Measurements from ENCODE around the gene ABCC9. TPM values are rescaled to one million over a fixed set of nuclear protein-coding genes. Genes with fewer than 3 reads are reported as not detected.

The ABCC9 gene
- total RNA-seq, 1 donor from 2014 or later = 0.17 TPM

DNA sequence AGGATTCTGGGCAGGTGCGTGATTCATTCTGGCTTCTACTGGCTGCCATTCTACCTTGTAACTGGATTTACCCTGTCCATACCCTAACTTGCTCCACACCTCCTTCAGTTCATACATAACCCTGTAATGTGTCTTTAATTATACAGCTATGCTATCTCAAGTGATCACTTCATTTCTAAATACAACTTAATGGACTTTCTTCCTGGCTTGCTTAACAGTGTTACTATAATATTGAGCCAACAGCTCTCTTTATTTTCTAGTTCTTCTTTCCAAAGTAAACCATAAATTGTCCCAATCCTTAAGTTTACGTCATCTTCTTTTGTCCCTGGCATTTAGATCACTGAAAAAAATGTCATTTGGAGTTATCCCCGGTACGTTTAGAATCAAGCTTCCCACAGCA is 90.8 kb downstream of the ABCC9 start:
- Histone ChIP-seq H3K36me3 (ENCODE audit: control insufficient read depth, insufficient read depth, low read length) (no peaks in the 10 kb centered on the region), H3K4me3 (ENCODE audit: low read depth, low read length) (no peak overlapping the region), H3K27me3 (ENCODE audit: control insufficient read depth, insufficient read depth, low read length) (no peaks in the 10 kb centered on the region)
- TF ChIP-seq, protein P1, sequence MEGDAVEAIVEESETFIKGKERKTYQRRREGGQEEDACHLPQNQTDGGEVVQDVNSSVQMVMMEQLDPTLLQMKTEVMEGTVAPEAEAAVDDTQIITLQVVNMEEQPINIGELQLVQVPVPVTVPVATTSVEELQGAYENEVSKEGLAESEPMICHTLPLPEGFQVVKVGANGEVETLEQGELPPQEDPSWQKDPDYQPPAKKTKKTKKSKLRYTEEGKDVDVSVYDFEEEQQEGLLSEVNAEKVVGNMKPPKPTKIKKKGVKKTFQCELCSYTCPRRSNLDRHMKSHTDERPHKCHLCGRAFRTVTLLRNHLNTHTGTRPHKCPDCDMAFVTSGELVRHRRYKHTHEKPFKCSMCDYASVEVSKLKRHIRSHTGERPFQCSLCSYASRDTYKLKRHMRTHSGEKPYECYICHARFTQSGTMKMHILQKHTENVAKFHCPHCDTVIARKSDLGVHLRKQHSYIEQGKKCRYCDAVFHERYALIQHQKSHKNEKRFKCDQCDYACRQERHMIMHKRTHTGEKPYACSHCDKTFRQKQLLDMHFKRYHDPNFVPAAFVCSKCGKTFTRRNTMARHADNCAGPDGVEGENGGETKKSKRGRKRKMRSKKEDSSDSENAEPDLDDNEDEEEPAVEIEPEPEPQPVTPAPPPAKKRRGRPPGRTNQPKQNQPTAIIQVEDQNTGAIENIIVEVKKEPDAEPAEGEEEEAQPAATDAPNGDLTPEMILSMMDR (IDR thresholded peaks at IDR 0.05; ENCODE audit: insufficient read depth, low read length, poor library complexity, severe bottlenecking) = no peak
- DNase-seq (ENCODE audit: low read depth) = no peak

DNA sequence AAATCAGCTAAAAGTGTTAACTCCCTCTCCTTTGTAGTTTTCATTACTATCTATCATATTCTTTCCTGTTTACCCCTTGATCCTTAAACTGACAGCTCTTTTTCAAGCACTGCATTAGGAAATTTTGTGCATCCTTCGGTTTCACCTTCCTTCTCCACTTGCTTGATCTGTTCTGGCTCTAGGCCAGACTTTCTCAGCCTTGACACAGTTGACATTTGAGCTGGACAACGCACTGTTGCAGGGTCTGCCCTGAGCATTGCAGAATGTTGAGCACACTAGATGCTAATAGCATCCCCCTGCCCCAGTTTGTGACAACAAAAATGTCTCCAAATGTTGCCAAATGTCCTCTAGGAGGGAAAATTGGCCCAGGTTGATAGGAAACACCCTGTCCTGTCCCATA is 91.3 kb downstream of the ABCC9 start:
- no peak for DNase-seq (ENCODE audit: low read depth)

DNA sequence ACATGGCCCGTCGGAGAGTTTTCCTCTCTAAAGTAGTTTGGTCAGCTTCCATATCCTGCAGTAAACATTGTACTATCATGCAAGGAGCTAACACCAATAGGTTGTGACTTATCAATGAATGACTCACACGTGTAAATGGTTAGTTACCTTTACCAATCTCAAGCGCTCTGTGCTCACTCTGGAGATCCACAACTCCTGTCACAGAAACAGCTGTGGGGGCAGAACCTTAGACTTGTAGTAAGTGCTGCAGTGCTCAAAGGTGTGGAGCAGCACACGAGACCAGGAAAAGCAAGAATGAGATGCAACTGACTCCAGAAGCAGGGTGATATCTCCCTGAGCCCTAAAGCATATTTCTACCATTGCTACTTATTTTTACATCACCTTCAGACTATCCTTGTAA is 93.0 kb downstream of the ABCC9 start:
- TF ChIP-seq, protein P1 (IDR thresholded peaks at IDR 0.05; ENCODE audit: insufficient read depth, low read length, poor library complexity, severe bottlenecking) = no peak
- no peaks in the 10 kb centered on the region for H3K27me3 ChIP-seq (ENCODE audit: control insufficient read depth, insufficient read depth, low read length)
- H3K36me3 ChIP-seq (ENCODE audit: control insufficient read depth, insufficient read depth, low read length) = no peaks in the 10 kb centered on the region
- no peak for DNase-seq (ENCODE audit: low read depth)
- H3K4me3 ChIP-seq (ENCODE audit: low read depth, low read length) = no peak overlapping the region

More for the DNA sequence above, 91.3 kb downstream of the ABCC9 start:
- H3K27me3 ChIP-seq (ENCODE audit: control insufficient read depth, insufficient read depth, low read length) = no peaks in the 10 kb centered on the region
- no peak overlapping the region for H3K4me3 ChIP-seq (ENCODE audit: low read depth, low read length)
- TF ChIP-seq, protein P1 (IDR thresholded peaks at IDR 0.05; ENCODE audit: insufficient read depth, low read length, poor library complexity, severe bottlenecking) = no peak
- no peaks in the 10 kb centered on the region for H3K36me3 ChIP-seq (ENCODE audit: control insufficient read depth, insufficient read depth, low read length)

DNA sequence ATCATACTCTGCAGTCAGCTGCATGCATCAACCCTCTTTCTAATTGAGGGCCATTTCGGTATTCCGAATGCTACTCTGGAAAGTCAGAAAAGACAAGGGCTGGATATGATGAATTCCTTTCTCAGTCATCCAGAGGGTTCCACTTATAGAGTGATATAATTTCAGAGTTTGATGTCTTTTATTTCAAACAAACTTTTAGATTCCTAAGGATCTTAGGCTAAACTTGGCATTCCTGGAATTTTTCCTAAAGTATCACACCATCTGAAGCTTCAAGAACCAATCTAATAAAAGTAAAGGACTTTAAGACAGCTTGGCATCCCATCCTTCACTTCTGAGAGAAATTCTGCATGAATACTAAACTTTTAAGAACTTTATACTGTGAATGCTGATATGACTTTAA is 97.4 kb downstream of the ABCC9 start:
- Histone ChIP-seq H3K4me3 (ENCODE audit: low read depth, low read length) (no peak overlapping the region), H3K27me3 (ENCODE audit: control insufficient read depth, insufficient read depth, low read length) (no peaks in the 10 kb centered on the region), H3K36me3 (ENCODE audit: control insufficient read depth, insufficient read depth, low read length) (no peaks in the 10 kb centered on the region)
- TF ChIP-seq, protein P1 (IDR thresholded peaks at IDR 0.05; ENCODE audit: insufficient read depth, low read length, poor library complexity, severe bottlenecking) = no peak
- DNase-seq (ENCODE audit: low read depth) = no peak

DNA sequence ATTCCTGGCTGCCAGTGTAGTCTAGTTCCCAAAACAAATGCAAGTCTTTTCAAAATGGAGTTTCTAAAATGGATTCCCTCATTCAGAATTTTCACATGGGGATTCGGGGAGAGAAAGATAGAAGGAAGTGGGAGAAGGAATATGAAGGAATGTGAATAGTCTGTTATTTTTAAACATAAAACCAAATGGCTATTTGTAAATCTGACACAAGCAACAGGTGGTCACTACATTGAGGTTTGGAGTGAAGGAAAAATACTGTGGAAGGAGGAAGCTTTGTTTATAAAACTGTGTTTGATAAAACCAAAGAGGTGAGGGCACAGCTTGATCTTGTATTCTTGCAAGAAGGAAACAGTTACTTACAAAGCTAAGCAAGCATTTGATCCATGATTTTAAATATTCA is 101.5 kb downstream of the ABCC9 start:
- no peak overlapping the region for H3K4me3 ChIP-seq (ENCODE audit: low read depth, low read length)
- H3K36me3 ChIP-seq (ENCODE audit: control insufficient read depth, insufficient read depth, low read length) = no peaks in the 10 kb centered on the region
- TF ChIP-seq, protein P1 (IDR thresholded peaks at IDR 0.05; ENCODE audit: insufficient read depth, low read length, poor library complexity, severe bottlenecking) = no peak
- DNase-seq (ENCODE audit: low read depth) = no peak
- H3K27me3 ChIP-seq (ENCODE audit: control insufficient read depth, insufficient read depth, low read length) = no peaks in the 10 kb centered on the region

DNA sequence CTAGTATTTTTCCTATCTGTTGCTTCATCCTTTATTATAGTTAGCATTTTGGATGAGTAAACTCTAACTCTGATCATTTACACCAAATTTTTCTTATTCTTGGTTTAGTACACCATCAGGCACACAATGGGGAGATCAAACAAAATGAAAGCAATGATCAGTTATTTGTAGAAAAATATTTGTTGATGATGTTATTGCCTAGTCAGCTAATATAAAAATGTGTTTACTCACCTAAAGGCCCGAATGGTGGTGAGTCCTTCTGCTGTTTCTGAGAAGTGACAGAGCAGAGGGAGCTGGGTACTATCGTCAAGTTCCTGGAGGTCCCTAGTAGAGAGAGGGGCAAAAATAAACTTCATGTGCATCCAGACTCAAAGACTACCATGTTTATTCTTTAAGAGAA is 103.4 kb downstream of the ABCC9 start:
- H3K36me3 ChIP-seq (ENCODE audit: control insufficient read depth, insufficient read depth, low read length) = no peaks in the 10 kb centered on the region
- TF ChIP-seq, protein P1 (IDR thresholded peaks at IDR 0.05; ENCODE audit: insufficient read depth, low read length, poor library complexity, severe bottlenecking) = no peak
- no peaks in the 10 kb centered on the region for H3K27me3 ChIP-seq (ENCODE audit: control insufficient read depth, insufficient read depth, low read length)
- no peak overlapping the region for H3K4me3 ChIP-seq (ENCODE audit: low read depth, low read length)
- DNase-seq (ENCODE audit: low read depth) = no peak

Data from kidney epithelial cell (primary cell).